HepG2 (cell line): Measurements from ENCODE around the gene NDRG3. TPM values are rescaled to one million over a fixed set of nuclear protein-coding genes. Genes with fewer than 3 reads are reported as not detected.

Source experiments
- ATF7-NPFF ChIP-seq: sonication (generic); formaldehyde crosslinking; IDR thresholded peaks from 2 replicates; pipeline ENCODE4 v1.8.1; 2023; ENCODE audit warnings: mild to moderate bottlenecking, low read depth, missing genetic modification reagents, moderate library complexity
- E2F5 ChIP-seq: sonication (generic); formaldehyde crosslinking; conservative IDR thresholded peaks from 2 replicates; pipeline ENCODE4 v1.4.0; 2020; ENCODE audit warnings: missing genetic modification reagents
- FOXP4 ChIP-seq: sonication (generic); formaldehyde crosslinking; IDR thresholded peaks from 2 replicates; pipeline ENCODE4 v1.4.0; 2020; ENCODE audit warnings: missing genetic modification reagents
- GATA4 ChIP-seq: sonication (generic); IDR thresholded peaks from 2 replicates; pipeline ENCODE4 v1.6.1; 2016; ENCODE audit warnings: antibody characterized with exemption, low read depth, borderline replicate concordance
- KLF6 ChIP-seq: IDR thresholded peaks from 2 replicates; pipeline ENCODE4 v1.8.0; 2016; ENCODE audit warnings: missing biosample characterization, missing genetic modification reagents
- SETDB1 ChIP-seq: sonication (generic); formaldehyde crosslinking; IDR thresholded peaks from 2 replicates; pipeline ENCODE4 v1.5.1; 2020; ENCODE audit warnings: missing genetic modification reagents, mild to moderate bottlenecking, borderline replicate concordance
- SKI ChIP-seq: fragments of 450-650 bp; IDR thresholded peaks from one replicate; pipeline ENCODE4 v1.6.1; 2018; ENCODE audit warnings: mild to moderate bottlenecking; ENCODE audit not compliant: partially characterized antibody
- TCF7 ChIP-seq: sonication (generic); IDR thresholded peaks from 2 replicates; pipeline ENCODE4 v1.6.1; 2016; ENCODE audit warnings: antibody characterized with exemption, low read depth
- TEAD2 ChIP-seq: sonication (generic); formaldehyde crosslinking; IDR thresholded peaks from 2 replicates; pipeline ENCODE4 v1.9.0; 2021; ENCODE audit warnings: missing genetic modification reagents
- THAP8 ChIP-seq: sonication (generic); formaldehyde crosslinking; IDR thresholded peaks from 2 replicates; pipeline ENCODE4 v1.5.1; 2020; ENCODE audit warnings: missing genetic modification reagents, mild to moderate bottlenecking, borderline replicate concordance
- UBTF ChIP-seq: sonication (generic); formaldehyde crosslinking; IDR thresholded peaks from 2 replicates; pipeline ENCODE4 v1.4.0; 2020; ENCODE audit warnings: mild to moderate bottlenecking, missing genetic modification reagents
- ZBTB25 ChIP-seq: IDR thresholded peaks from 2 replicates; pipeline ENCODE4 v1.6.1; 2018; ENCODE audit warnings: missing genetic modification reagents
- ZMAT3 ChIP-seq: sonication (generic); formaldehyde crosslinking; conservative IDR thresholded peaks from 2 replicates; pipeline ENCODE4 v1.7.0; 2021; ENCODE audit warnings: missing genetic modification reagents
- ZNF136 ChIP-seq: sonication (generic); formaldehyde crosslinking; IDR thresholded peaks from 2 replicates; pipeline ENCODE4 v1.8.1; 2022; ENCODE audit warnings: low read depth, mild to moderate bottlenecking, moderate library complexity, missing genetic modification reagents
- ZNF17 ChIP-seq: sonication (generic); formaldehyde crosslinking; IDR thresholded peaks from 2 replicates; pipeline ENCODE4 v1.5.0; 2020; ENCODE audit warnings: mild to moderate bottlenecking, missing genetic modification reagents
- ZNF253 ChIP-seq: sonication (generic); formaldehyde crosslinking; IDR thresholded peaks from 2 replicates; pipeline ENCODE4 v1.8.0; 2022; ENCODE audit warnings: mild to moderate bottlenecking, missing genetic modification reagents, borderline replicate concordance
- ZNF547 ChIP-seq: sonication (generic); formaldehyde crosslinking; IDR thresholded peaks from 2 replicates; pipeline ENCODE4 v1.5.1; 2020; ENCODE audit warnings: mild to moderate bottlenecking, missing genetic modification reagents
- ZNF781 ChIP-seq: sonication (generic); formaldehyde crosslinking; IDR thresholded peaks from 2 replicates; pipeline ENCODE4 v1.5.1; 2020; ENCODE audit warnings: borderline replicate concordance, mild to moderate bottlenecking, missing genetic modification reagents; ENCODE audit errors: not compliant biosample characterization
- ZNF816 ChIP-seq: sonication (generic); formaldehyde crosslinking; IDR thresholded peaks from 2 replicates; pipeline ENCODE4 v1.8.0; 2022; ENCODE audit warnings: missing genetic modification reagents, mild to moderate bottlenecking, borderline replicate concordance
- ZNF83 ChIP-seq: sonication (generic); formaldehyde crosslinking; IDR thresholded peaks from 2 replicates; pipeline ENCODE4 v1.4.0; 2020; ENCODE audit warnings: missing genetic modification reagents, mild to moderate bottlenecking, borderline replicate concordance
- polyA plus RNA-seq, 8 experiments: library from polyadenylated mRNA; depleted of rRNA in 3 of 8; stranded (reverse) in 7 of 8; unstranded in 1 of 8; fragments of >200 nt; fragmentation: Illumina TruSeq in 4 of 8; extraction: Trizol in 4 of 8; gene quantifications; 2 replicates each; pipeline versions ENCODE4 v1.2.1 to v1.2.3, GENCODE V29; 2011 to 2016; ENCODE audit warnings: low read depth in 4 of 8, missing spikeins in 1 of 8, mixed read lengths in 1 of 8; ENCODE audit not compliant: insufficient read depth in 1 of 8
- total RNA-seq, 5 experiments: library from RNA; depleted of rRNA; stranded (reverse); fragments of >200 nt; fragmentation: Illumina TruSeq; extraction: Trizol; gene quantifications; 2 replicates each; pipeline ENCODE4 v1.2.3, GENCODE V29; 2016; ENCODE audit warnings: low read depth in 1 of 5

Gene NDRG3
- total and polyA plus RNA-seq, 2 of the 13 experiments (the other 11 are each of a cell fraction or from before 2014, with no cell fraction given) = 36.0 to 40.5 TPM

- TF ChIP-seq FOXP4 (CRISPR knock-in tag) (peak; percentile 61; the same call in 1 of the 2 replicates), SETDB1 (no peak), GATA4 (no peak; the same call in 1 of the 2 replicates), ZNF816 (peak; percentile 97; the same call in 1 of the 2 replicates), ATF7-NPFF (CRISPR knock-in tag) (peak; percentile 97), ZNF547 (no peak; the same call in 1 of the 2 replicates), ZNF781 (CRISPR knock-in tag) (peak; percentile 46), THAP8 (peak; percentile 63; the same call in 1 of the 2 replicates), KLF6 (CRISPR knock-in tag) (0 out of 2 replicates have a peak, but pooled peaks have one; percentile 74), E2F5 (CRISPR knock-in tag) (peak; percentile 100), ZNF253 (CRISPR knock-in tag) (no peak), ZNF83 (no peak), ZBTB25 (CRISPR knock-in tag) (peak; percentile 79), TEAD2 (CRISPR knock-in tag) (no peak), UBTF (CRISPR knock-in tag) (peak; percentile 88), TCF7 (no peak), ZNF17 (CRISPR knock-in tag) (no peak), SKI (no peak), ZNF136 (CRISPR knock-in tag) (no peak; the same call in 1 of the 2 replicates), ZMAT3 (peak; percentile 94)
Measured at GRCh38 chr20:36773597-36774390, 27.9 kb upstream of the NDRG3 start, which contains the start of gene DSN1 (continued).
